ENCODE measurements around the gene ZBTB20.

The ZBTB20 gene

DNA sequence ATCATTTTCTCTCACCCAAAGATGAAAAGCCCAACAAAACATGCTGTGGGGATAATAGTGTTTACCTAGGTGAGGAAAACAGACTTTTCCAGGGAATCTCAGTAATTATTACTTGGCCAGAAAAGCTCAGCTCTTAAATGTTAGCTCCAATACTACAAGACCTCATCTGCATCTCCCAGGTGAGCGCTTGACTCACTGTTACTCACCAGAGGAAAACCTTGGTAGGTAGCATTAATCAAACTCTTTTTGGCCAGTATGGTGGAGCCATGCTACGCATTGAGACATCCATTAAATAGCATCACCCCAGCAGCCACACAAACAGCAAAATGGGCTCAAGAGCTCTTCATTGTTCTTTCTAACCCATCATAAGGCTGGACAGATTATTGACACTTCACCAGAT lies 754.3 kb downstream of the ZBTB20 start:
- no peak for DNase-seq

DNA sequence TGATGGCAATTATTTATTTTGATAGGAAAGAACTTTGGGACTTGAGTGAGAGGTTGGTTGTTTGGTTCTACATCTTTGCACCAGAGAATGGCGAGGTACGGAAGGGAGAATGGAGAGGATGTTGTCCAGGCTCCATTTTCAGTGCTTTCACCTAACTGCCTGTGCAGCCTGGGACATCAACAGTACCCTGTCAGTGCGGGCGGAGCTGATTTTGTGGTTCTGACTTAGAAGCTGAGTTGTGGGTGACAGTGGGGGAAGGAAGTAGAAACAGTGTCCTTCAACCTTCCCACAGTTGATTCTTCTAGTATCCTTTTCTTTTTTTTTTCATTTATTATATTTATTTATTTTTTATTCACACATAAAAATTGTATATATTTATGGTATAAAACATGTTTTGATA lies 757.9 kb downstream of the ZBTB20 start:
- no peak for DNase-seq

DNA sequence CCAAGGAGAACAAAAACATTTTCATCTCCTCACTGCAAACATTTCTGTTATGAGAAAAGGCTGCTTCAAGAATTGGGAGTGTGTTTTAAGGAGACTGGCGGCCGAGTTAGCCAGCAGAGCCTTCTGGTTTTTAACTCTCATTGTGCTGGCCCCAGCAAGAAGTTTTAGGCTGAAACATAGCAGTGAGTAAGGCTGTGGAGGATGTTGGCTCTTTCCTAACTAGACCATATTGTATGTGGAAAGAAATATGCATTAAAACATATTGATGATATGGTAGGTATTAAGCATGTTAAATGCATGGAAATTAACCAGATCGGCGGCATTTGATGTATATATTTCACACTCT lies 762.6 kb downstream of the ZBTB20 start:
- no peak for DNase-seq

DNA sequence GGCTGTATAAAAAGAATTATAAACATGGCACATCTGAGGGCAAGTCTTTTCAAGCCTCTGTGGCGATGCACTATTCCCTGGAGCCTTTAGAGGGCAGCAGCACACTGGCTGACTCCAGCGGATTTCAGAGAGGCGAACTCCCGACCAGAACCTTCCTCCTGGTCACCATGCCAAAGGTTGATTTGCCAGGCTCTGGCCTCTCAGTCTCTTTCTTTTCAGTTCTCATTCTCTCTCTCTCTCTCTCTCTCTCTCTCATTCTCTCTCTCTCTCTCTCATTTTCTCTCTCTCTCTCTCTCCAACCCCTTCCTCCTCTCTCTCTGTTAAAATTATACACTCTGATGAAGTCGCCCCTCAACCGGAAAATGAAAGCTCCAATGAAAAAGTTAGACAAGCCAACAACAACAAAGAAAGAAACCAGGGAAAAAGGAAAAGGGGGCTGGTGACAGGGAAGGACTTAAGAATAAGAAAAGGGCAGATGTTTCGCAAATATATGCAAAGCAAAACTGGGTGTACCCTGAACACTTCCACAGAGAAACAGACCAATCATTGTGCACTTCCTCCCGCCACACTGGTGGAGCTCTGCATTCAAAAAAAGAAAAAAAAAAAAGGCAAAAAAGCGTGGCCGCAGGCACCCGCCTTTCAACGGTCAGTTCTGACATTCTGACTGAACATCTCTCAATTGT lies 763.1 kb downstream of the ZBTB20 start:
- DNase-seq: peak; percentile 84

DNA sequence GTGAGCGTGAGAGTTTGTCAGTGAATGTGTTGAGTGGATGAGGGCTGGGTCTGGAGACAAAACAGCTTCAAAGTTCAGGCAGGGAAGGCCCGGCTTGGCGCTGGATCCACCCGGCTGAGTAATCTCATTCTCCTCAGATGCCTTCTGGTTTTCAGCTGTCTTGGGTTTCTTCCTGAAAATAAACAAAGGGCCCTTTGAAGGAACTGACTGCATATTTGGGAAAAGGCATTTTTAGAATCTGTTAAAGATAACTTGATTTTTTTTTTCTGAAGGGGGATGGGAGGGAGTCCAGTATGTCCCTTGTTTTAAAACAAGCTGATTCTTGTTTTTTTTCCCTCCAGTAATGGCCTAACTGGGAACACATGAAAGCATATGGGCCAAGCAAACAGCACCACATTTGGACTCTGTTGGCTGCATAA lies 766.8 kb downstream of the ZBTB20 start:
- DNase-seq: no peak

DNA sequence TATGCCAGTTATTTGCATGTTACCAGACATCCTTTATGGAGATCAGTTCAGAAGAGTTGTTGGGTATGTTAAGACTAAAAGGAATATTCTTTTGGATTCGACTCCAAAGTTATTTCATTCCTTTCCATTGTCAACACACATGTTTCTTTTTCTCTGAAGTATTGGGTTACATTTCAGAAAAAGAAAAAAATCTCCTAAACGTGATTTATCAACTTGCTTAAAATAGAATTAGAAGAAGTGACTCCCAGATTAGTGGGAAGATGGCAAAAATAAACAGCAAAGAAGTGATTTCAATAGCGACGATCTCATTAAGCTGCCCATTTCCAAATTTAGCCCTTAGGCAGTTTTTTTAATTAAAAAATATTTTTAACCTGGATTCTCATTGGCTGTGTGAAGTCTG lies 767.8 kb downstream of the ZBTB20 start:
- no peak for DNase-seq

DNA sequence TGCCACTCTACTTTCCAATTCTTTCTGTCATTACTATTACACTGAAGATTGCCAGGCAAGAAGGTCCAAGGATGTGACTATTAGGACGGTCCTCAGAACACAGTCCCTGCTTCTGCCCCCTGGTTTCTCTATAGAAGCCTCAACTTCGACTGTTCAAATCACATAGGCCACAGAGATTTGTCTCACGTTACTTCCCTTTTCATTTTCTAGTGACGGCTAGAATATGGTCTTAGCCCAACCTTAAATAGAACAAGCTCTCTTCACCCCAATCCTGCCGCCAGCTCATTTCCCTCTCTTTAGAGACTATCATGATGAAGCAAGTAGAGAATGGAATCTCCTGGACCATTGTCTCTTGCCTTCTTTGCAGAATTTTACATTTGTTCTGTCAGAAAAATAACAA lies 768.3 kb downstream of the ZBTB20 start:
- DNase-seq: no peak

DNA sequence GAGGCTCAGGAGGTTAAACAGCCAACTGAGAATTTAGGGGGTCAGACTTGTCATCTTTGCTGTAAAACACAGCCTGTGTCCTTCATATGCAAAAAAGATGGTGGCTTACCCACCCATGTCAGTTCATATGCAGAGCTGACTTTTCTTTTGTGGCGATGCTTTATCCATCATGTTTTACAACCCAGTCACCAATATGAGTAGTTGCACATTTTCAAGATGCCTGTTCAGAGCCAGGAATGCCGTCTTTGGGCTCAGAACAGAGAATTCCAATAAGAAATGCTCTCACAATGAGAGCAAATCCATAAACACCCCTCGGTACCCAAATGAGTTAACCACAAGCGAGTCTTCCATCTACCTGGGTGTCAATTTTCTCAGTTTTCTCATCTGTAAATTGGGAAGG lies 769.7 kb downstream of the ZBTB20 start:
- no peak for DNase-seq

DNA sequence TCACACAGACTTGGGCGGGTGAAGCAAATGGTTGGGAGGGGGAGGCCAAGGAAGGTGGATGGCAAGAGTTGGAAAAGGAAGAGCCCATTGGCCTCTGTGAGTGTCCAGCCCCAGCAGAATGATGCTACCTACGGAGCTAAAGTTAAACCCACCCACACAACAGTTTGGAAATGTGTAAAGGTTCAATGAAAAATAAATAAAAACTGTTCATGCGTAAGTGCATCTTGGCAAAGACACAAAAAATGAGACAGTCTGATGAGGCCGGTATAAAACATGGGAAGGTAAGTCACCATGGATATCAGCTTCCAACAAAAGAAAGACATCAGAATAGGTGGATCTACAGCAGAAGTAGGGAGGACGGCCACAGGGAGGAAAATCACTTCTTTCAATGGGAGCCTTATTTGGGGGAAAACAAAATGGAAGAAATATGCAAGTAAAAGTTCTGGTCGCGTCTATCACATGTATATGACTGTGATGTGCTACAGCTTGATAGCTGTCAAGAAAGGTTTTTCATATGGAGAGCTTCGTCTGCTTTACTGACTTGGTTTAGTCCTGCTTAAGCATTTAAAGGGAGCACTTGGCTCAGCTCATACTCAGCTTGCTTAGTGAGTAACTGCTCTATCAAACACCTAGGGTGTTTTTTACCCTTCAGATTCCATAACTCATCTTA lies 770.4 kb downstream of the ZBTB20 start:
- no peak for DNase-seq

DNA sequence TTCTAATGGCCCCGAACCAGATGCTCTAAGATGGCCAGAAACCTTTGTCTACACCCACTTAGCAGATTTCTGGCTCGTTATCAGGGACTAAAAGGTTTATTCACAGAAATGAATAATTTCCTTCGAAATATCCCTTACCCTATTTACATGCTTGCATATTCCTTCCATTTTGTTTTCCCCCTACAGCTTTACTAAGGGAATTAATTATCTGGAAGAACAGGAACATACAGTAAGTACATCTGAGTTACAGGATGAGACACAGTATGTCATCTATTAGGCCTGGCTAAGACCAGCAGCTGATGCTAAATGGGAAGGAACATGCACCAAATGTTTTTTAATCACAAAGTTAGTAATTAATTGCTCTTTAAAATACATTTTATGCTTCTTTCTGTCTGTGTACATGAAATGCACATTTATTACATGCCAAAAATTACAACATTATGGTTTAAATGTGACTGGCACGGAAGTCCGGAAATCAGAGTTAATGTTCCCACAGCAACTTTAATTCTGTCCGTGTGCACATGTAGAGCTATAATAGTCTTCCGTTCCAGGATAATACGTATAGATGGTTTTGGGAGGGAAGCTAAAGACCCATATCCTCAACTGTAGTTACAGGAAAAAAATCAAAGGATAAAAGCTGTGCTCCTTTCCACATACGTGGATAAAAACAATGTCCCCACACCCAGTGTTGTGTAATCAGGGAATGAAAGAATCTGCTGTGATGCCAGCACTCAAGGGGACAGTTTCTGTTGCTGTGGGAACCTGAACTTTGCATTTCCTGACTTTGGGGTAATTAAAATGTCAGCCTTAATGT lies 771.3 kb downstream of the ZBTB20 start:
- no peak for DNase-seq

DNA sequence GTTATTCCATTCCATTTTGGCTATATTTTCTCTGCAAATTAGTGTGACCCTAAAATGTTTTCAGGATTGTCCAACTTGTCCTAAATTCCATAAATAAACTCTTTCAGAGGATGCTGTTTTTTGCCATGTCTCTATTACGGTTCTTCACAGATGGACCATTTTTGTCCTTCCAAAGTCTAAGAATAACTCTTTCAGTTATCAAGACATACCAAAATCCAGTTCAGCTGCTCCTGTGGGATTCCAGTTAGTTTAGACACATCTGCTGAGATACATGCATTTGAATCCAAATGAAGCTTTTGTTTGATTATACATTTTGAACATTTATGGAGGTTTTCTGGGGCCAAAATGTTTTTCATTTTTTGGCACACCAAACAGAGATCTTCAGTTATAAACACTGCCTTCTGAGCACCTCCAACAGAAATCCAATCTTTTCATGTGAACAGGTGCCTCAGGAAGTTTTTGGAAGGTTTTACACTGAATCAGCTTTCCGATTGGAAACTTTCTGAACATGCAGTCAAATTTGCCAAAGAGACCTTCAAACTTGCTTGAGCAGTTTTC lies 772.6 kb downstream of the ZBTB20 start:
- no peak for DNase-seq

DNA sequence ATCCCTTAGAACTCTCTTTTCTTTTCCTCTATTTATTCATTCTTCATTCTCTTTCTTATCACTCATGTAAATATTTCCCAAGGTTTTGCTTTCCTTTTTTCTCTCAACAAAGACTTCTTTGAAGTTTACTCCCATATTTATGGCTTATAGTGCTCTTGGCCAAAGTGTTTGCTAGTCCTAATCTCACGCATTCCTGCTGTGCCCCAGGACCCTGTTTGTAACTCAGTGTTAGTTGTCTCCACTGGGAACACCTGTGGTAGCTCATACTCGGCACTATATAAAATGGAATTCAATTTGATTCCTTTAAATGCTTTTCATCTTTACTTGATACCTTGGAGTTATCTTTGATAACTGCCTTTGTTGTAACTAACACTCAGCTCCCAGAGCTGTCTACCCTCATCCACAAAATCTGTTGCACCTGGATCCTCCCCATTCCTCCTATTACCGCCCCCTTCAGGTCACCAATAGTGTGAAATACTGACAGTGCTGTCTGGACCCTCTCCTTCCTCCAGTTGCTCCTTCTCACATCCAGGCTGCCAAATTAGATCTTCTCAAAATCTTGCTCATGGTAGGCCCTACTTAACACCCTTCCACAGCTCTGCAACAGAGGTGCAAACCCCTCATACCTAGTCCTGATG lies 776.4 kb downstream of the ZBTB20 start:
- no peak for DNase-seq

DNA sequence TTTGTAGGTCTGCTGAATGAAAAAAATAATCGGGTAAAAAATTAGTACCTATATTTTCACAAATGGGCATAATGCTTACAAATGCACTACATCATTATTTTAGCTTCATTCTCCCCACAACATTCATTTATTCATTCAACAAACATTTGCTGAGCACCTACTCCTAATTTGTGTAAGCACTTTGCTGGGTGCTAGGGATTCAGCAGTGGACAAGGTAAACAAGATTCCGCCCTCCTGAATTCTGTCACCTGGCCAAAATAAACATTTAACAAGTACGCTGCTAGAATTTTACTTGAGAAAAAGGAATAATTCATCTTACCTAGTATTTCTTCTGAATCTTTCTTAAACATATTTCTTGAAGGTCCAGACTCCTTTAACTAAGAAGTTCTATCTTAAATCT lies 781.2 kb downstream of the ZBTB20 start:
- DNase-seq: no peak

DNA sequence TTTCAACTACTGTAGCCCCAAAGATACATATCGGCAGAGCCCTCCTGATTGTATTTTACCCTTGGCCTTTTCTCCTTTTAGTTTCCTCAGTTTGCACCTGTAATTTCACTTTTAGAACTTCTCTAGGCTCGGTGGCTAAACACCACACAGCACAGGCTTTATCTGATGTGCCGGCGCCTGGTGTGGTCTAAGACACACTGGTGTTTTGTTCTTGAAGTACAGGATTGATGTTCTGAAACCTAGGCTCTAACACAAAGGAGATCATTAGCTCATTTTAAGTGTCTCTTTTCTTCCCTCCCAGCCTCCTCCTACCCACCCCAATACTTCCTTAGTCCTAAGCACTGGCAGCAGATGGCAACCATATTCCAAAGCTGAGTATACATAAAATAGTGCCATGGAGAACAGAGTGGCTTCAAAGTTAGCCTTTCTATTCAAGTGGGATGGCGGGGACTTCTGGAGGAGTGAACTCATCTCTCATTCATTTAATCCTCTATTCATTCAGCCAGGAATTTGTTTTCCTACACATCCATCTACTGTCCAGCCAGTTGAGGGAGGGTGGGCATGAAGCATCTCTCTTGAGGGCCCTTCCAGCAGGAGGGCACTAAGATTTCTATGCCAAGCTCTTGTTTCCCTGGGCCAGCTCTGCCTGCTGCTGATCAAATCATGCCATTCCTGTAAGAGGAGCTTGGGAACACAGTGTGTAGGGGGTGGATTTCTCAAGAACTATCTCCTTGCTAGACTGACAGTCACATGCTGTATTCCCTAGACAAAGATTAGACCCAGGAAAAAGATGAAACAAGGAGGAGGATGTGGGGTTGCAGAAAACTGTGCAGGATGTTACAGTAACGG lies 782.1 kb downstream of the ZBTB20 start:
- DNase-seq: no peak

DNA sequence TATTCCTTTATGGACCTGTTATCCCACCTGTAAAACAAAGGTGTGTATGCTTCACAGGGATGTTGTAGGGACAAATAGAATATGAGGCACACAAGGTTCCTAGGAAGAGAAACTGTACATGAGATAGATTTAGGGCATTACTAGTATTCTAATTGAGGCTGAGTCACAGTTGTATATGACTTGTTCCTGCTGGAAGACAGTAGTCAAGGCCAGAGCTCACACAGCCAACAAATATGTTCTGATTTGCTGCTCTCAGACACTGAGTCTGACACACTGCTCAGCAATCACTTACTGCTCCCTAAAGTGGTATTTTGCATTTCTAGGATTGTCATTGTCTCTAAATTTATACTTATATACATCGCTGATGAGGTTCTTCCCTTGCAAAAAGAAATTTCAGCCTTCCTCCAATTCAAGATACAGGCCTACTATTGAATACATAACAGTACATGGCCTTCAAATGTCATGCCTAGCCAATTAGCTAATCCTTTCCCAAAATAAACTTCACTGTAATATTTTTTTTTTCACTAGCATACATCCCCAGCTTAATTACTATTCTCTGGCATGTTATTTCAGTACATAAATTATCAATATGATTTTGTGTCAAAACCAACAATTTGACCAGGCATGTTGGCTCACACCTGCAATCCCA lies 783.4 kb downstream of the ZBTB20 start:
- no peak for DNase-seq

DNA sequence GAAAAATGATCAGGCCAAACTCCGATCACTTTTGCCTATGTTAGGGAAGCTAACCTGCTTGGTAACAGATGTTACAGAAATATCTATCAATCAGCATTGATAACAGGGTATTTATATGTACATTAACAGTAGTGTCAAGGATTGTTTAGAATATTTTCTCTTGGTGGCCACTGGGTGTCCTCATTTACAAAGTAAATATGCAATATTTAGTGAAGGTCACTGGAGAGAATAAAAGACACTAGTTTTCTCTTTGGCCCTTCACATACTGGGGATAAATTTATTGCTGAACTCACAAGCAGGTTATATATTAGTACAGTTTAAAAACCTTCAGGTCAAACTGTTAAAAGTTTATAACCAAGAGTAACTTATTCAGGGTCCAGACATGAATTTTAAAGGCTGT lies 784.3 kb downstream of the ZBTB20 start:
- no peak for DNase-seq

DNA sequence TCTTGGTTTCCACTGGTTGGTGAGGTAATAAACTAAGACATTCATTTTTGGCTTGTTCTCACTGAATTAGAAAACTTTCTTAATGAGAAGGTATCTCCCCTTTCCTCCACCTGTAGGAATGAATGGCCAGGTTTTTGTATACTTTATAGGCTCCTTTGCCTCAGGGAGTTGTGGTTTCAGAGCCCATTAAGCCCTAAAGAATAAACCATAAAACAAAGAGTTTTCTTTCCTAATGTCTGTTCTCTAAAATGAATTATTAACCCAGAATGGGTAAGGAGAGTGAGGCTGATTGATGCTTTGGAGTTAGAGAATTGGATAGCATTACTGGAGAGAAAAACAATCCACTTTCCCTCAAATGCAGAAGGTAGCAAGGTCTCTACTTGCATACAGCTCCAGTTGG lies 785.7 kb downstream of the ZBTB20 start:
- no peak for DNase-seq

DNA sequence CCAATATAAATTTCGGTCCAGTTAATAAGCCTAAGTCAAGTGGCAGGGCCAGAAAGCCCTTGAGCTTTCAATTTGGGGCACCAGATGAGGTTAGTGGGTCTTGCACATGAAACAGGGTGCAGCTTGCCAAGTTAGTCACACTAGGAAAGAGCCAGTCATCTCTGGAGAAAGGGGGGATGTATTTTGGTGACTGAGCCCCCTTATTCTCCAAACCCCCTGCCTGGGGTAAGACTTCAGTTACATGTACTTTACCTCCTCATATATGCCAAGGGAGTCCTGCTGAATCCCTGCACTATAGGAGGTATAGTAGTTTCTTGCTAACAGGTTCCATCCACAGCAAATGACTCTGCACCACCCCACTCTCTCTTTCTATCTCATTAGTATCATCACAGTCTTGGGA lies 790.6 kb downstream of the ZBTB20 start:
- DNase-seq: no peak

DNA sequence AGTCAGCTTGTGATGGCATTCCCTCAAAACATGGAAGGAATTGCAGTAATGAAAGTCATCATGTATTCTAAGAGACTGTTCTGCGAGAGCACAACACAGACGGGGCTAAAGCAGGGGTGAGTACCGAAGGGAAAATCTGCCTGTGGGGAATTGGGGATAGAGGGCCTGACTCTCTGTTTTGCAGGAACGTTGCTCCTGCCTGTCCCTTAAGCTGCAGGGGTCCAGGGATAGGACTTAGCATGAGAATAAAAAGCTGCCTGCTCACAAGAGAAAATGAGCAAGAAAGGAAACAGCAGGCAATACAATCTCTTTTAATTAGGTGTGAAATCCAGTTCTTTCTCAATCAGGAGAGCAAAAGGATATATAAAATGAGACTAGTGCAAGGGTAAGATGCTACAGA lies 791.0 kb downstream of the ZBTB20 start:
- DNase-seq: no peak

DNA sequence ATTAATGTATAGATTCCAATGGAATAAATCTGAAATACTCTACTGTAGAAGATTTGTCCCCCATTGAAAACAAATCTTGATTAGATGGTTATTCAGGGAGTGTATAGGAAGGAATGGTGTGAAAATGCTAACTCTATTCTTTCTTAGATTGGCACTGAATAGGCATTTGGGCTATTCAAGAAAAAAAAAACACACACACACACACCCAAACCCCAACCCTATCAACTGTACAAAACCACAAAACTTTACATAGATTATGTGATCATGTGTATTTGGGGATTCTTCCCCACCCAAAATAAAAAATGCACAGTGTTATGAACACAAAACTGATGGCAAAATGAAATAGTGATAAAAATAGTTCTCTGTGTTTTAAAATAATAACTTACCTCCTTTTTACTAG lies 791.4 kb downstream of the ZBTB20 start:
- DNase-seq: no peak

DNA sequence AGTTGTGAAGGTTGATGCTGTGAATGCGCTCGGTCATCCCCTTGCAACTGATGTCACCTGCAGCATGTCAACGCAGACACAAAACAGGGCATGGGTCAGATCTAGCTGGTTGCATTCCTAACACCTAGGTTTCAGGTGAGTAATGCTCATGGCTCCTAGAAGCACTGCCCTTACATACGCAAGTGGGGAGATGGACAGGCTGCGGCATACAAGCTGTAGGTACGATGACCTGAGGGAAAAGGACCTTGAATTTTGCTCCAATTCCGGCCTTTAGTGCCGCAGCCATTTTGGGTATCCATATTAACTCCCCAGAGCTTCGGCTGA lies 795.3 kb downstream of the ZBTB20 start:
- DNase-seq: no peak

Data from activated CD8-positive, alpha-beta memory T cell treated with anti-CD3 and anti-CD28 coated beads, Interleukin-2, amount 50 U/mL, for 48 hours (primary cell).